GM10266 (cell line): ENCODE results near the gene RPL4.
"Not testable (repeated sequence)": the region's sequence is repeated elsewhere in the genome, so short reads cannot be mapped to it uniquely, and the experiment has no call there.

ENCODE experiments used
- DNase-seq: peaks from one replicate; pipeline ENCODE4 v3.0.0; 2012; ENCODE audit errors: extremely low spot score
- TF ChIP-seq, protein P1 (sequence below): IDR thresholded peaks from 2 replicates; pipeline ENCODE4 v1.5.1; 2012; ENCODE audit warnings: mild to moderate bottlenecking, low read depth; ENCODE audit not compliant: control insufficient read depth, insufficient read depth; ENCODE audit errors: missing control alignments

The RPL4 gene

GRCh38 chr15:66514586-66514985, 9.9 kb upstream of the RPL4 start:
- no peak for DNase-seq
- TF ChIP-seq, protein P1, sequence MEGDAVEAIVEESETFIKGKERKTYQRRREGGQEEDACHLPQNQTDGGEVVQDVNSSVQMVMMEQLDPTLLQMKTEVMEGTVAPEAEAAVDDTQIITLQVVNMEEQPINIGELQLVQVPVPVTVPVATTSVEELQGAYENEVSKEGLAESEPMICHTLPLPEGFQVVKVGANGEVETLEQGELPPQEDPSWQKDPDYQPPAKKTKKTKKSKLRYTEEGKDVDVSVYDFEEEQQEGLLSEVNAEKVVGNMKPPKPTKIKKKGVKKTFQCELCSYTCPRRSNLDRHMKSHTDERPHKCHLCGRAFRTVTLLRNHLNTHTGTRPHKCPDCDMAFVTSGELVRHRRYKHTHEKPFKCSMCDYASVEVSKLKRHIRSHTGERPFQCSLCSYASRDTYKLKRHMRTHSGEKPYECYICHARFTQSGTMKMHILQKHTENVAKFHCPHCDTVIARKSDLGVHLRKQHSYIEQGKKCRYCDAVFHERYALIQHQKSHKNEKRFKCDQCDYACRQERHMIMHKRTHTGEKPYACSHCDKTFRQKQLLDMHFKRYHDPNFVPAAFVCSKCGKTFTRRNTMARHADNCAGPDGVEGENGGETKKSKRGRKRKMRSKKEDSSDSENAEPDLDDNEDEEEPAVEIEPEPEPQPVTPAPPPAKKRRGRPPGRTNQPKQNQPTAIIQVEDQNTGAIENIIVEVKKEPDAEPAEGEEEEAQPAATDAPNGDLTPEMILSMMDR: no peak

- no peak for DNase-seq
- TF ChIP-seq, protein P1: no peak
These were observed 3.7 kb upstream of the RPL4 start for GRCh38 chr15:66508293-66508883.

DNA sequence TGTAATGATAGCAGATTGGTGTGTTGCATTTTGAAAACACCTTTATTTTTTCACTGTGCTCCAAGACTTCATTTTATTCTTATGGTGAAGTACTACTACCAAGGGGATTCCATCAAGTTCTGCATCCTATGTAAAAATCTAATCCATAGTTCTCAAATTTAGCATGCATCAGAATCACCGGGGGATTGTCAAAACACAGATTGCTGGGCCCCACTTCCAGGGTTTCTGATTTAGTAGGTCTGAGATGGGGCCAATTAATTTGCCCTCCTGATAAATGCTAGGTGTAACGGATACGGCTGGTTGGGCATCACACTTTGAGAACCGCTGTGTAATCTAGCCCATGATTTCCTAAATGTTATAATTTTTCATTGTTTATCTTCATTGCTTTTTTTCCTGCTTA, 1.2 kb upstream of the RPL4 start:
- TF ChIP-seq, protein P1: no peak

GRCh38 chr15:66505430-66505811, 766 bp upstream of the RPL4 start:
- no peak for DNase-seq
- TF ChIP-seq, protein P1: no peak

More for the DNA sequence above, 1.2 kb upstream of the RPL4 start:
- no peak for DNase-seq

DNA sequence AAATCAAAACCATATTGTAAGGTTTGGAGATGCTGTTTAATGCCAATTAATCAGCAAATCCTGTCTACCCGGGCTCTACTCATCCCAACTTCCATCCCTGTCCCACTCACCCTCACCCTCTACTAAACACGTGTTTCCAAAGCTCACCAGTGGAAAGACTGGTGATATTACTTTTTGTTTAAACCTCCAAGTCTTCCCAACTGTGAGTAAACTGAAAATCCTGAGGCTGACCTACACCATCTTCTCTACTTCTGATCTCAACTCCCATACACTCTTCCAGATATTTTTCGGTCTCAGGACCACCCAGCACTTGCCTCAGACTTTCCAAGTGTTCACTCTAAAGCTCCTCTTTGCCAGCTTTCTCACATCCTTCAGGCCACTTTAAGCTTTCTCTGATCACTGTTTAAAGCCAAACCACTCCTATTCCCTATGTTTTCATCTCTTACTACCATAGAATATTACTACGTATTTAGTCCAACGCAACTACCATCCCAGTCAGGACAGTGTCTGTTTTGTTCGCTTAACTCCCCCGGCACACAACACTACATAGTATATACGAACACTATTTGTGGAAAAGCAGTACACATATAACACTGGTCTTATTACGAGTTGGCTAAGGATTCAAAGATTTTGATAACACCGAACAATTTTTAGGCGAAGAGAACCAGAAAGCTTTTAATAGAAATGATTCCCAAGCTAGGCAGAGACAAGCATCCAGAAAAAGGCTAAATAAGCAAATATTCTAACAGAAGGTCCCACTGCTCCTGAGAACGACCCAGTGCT, 684 bp downstream of the RPL4 start:
- TF ChIP-seq, protein P1: no peak
- no peak for DNase-seq

DNA sequence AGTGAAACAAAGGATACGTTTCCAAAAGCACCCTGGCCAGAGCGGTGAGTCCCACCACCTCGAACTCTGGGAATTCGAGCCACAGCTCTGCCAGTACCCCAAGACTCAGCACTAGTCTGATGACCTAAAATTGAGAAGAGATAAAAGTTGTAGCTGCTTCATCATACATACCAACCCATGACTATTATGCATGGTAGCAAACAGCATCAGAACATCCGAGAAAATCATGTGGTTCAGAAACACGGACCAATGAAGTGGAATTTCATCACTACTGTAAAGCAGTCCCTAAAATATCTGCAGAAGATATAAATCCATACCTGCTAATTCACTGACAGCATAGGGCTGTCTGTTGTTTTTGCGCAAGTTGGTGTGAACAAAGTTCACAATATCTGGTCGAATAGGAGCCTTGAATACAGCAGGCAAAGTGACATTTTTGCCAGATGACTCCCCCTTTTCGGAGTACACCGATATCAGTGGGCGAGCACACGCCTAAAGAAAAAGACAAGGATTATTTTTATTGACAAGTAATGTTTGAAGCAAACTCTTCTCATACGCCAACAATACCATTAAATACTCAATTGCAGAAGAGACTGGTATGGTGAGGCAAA, 1.5 kb downstream of the RPL4 start:
- DNase-seq: not testable (repeated sequence)

DNA sequence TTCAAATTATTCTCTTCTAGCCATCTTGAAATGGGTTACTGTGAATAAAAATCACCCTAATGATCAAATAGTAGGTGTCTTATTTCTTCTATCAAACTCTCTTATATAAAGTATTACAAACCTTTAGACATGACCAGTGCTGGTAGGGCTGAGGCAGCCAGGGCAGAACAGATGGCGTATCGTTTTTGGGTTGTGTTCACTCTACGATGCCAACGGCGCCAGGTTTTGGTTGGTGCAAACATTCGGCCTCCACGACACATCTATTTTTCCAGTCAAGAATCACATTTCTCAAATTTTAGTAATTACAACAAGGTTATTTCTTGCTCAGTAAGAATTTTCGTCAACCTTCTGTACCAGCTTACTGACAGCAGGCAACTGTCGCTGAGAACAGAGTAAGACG, 2.2 kb downstream of the RPL4 start:
- DNase-seq: no peak
- TF ChIP-seq, protein P1: no peak

DNA sequence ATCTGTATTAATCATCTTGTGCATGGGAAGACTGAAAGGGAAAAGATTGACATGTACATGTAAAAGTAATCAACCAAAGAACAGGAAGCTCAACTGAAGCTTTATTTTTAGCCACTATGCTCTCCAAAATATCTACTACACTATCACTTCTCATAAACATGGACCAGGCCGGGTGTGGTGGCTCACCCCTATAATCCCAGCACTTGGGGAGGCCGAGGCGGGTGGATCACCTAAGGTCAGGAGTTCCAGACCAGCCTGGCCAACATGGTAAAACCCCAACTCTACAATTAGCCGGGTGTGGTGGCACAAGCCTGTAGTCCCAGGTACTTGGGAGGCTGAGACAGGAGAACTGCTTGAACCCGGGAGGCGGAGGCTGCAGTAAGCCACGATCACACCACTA, 4.3 kb downstream of the RPL4 start:
- not testable (repeated sequence) for DNase-seq
